Smooth muscle cell of the brain vasculature (primary cell): ENCODE results near the gene CAPS.
"Not testable (repeated sequence)": the region's sequence is repeated elsewhere in the genome, so short reads cannot be mapped to it uniquely, and the experiment has no call there.

ENCODE experiments used
- DNase-seq: peaks from one replicate; pipeline ENCODE4 v3.0.0-alpha.2; 2012; ENCODE audit warnings: low read depth, low spot score

CAPS gene

DNA sequence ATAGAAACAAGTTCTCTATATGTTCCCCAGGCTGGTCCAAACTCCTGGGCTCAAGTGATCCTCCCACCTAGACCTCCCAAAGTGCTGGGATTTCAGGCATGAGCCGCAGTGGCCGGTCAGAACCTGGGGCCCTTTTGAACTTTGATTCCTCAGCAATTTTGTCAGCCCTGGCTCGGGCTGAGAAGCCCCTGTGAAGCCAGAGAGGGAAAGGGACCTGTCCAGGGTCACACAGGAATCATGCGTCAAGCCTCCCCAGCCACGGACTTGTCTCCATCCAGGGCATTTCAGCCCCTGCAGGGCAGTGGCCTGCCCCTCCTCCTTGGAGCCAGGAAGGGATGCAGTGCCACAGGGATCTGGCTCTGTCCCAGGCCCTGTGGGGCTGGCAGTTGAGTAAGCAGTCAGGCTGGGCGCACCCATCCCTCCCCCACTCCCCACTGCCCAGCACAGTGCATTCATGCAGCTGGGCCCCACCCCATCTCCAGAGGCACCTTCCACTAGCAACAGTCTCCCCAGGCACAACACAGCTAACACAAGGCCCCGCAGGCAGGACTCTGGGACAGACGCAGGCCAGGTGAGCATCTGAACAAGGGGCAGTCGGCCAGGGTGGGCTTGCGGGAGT is at the start of gene CAPS:
CAPS (plus strand) TSS at position 516 of the 619 bp plus-strand sequence. CDS start 153 bp downstream, outside the sequence.
- DNase-seq, result no peak

- no peak for DNase-seq
Measured at GRCh38 chr19:5864725-5865486, 49.1 kb upstream of the CAPS start.

GRCh38 chr19:5865772-5866171 is 48.3 kb upstream of the CAPS start:
- DNase-seq, result no peak

GRCh38 chr19:5867201-5868136 is 46.6 kb upstream of the CAPS start:
- DNase-seq, result no peak

GRCh38 chr19:5870986-5871394 is 43.1 kb upstream of the CAPS start:
- DNase-seq, result no peak

- DNase-seq, result no peak
Measured at GRCh38 chr19:5873617-5874199, 40.3 kb upstream of the CAPS start.

DNA sequence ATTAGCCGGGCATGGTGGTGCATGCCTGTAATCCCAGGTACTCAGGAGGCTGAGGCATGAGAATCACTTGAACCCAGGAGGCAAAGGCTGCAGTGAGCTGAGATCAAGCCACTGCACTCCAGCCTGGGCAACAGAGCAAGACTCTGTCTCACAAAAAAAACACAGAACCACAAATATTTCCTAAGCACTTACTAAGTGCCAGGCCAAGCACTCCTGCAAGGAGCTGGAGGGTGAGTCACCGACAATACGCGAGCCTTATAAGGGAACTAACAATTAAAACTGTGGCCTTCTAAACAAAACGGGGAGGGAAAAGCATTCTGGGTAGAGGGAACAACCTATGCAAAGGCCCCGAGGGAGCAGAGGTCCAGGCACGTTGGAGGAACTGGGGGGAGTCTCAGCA is 39.6 kb upstream of the CAPS start:
- not testable (repeated sequence) for DNase-seq

GRCh38 chr19:5877427-5877826 is 36.6 kb upstream of the CAPS start:
- DNase-seq, result no peak

DNA sequence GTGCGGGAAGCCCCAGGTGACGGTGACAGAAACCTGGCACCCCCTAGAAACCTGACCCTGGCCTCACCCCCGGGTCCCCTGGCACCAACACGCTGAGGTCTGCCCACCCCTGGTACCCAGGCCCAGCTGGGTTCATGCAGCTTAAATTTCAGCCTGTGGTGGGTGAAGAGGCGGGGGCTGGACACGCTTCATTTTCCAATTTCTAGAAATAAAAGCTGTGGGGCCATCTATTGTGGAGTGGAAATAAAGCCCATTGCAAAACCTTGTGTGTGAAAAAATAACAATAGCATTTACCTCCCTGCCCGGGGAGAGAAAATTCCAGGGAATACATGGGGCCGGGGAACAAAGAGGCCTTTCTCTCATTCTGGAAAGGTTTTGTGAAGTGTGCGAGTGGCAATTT is 36.2 kb upstream of the CAPS start:
- DNase-seq, result no peak

GRCh38 chr19:5880196-5880595 is 33.9 kb upstream of the CAPS start:
- DNase-seq, result no peak

DNA sequence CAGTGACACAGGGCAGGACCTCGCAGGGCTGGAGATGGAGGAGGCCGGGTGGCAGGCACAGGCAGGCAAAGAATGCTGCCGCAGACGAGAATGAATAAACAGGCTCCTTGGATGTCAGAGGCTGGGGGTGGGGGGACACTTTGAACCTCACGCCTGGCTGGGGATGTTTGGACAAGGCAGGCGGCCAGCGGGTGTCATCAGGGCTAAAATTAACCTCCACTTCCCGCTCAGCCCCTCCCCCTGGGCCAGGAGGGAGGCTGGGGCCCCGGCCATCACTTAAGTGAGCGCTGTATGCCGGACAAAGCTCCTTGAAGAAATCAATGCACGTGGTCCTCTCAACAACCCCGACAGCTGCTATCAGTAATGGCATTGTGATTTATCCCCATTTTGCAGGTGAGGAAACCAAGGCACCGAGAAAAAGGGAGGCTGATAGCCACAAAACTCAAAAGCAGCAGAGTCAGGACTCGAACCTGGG is 33.4 kb upstream of the CAPS start:
- DNase-seq, result peak; percentile 47

GRCh38 chr19:5881543-5882299 is 32.3 kb upstream of the CAPS start:
- no peak for DNase-seq

- no peak for DNase-seq
Measured at GRCh38 chr19:5882421-5882968, 31.6 kb upstream of the CAPS start.

- not testable (repeated sequence) for DNase-seq
Measured at GRCh38 chr19:5883157-5883873, 30.7 kb upstream of the CAPS start.

GRCh38 chr19:5884065-5884811 is 29.8 kb upstream of the CAPS start:
- DNase-seq, result not testable (repeated sequence)

DNA sequence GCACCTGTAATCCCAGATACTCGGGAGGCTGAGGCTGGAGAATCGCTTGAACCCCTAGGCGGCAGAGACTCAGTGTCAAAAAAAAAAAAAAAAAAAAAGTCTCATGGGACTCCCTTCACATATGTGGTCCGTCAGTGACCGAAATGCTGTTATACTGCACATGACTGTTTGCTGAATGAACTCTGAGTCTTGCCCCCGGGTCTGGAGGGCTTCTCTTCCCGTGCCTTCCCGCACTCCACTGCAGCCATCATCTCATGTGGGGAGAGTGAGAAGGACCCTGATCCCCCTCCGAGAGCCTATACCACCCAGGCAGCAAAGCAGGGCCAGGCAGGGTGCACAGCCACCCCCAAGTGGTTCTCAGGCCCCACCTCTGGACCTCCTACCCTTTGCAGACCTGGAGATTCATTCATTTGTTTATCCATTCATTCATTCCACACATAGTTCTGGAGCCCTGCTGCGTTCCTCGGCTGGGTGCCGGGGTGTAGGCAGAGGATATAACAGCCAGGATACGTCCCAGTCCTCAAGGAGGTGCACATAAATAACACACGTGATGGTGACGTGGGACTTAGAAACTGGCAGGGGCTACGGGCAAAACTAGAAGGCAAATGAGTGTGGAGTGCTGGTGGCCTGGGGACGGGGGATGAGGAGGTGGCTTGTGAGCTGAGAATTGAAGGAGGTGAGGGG is 24.6 kb upstream of the CAPS start:
- no peak for DNase-seq

GRCh38 chr19:5890099-5890498 is 24.0 kb upstream of the CAPS start:
- DNase-seq, result no peak

DNA sequence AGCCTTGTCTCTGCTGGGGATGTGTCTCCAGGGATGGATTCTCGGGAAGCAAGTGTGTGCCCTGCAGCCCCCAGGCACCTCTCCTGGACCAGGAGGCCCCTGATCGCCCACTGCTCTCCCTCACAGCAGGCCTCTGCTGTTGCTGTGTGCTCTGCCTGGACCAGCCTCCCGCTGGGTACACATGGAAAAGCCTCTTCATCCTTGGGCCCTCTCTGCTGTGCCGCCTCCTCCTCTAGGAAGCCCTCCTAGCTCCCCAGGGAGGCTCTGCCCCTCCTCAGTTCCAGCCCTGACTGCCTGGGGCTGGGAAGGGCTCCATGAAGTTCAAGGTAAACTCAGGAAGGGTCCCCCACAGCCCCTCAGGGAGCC is 22.5 kb upstream of the CAPS start:
- DNase-seq, result no peak
